ENCODE measurements around the gene RHNO1.
A peak's percentile ranks its signal among the peaks of the same experiment; 100 is the strongest.
"Not testable (repeated sequence)": the region's sequence is repeated elsewhere in the genome, so short reads cannot be mapped to it uniquely, and the experiment has no call there.

RHNO1 gene

DNA sequence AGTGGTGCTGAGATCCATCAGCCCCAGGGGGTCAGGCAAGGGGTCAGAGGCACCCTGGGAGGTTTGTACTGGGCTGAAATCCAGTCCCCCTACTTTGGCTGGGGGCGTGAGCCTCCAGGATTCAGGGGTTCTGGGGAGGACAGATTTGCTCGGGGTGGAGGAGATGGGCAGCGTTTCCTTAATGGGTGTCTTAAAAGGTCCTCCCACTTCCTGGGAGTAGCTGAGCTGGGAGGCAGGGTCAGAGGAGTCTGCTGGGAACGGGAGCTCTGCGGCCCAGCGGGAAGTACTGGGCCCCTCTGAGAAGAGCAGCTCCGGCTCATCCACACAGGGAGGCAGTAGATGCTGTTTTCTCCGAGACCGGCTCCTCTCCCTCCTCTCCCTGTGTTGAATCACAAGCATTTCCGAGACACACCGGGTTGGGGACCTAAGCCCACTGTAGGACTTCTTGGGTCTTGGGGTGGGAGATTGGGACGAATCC lies 18.0 kb upstream of the RHNO1 start:
- DNase-seq (ENCODE audit: low spot score): no peak

GRCh38 chr12:2860170-2860569 lies 16.9 kb upstream of the RHNO1 start:
- no peak for DNase-seq (ENCODE audit: low spot score)

- no peak for DNase-seq (ENCODE audit: low spot score)
Observed at GRCh38 chr12:2862876-2863275, 14.1 kb upstream of the RHNO1 start.

- DNase-seq (ENCODE audit: low spot score): not testable (repeated sequence)
Observed at GRCh38 chr12:2863402-2863801, 13.6 kb upstream of the RHNO1 start.

DNA sequence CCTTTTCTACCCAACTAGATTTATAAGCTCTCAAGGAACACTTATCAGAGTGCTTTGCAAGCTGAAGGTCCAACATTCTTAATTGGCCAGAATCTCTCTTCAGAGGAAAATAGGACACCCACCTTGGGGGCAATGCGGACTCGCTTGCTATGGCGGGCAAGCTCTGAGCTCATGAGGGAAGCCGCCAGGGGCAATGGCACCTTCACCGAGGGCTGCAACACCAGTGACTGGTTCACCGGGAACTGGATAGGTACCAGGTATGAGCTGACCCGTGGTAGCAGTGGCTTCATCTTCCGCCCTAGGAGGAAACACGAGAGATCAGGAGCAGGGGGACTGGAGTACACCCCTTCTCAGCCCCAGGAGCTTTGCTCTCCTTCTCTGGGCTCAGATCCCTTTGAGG lies 12.8 kb upstream of the RHNO1 start:
- DNase-seq (ENCODE audit: low spot score): no peak

DNA sequence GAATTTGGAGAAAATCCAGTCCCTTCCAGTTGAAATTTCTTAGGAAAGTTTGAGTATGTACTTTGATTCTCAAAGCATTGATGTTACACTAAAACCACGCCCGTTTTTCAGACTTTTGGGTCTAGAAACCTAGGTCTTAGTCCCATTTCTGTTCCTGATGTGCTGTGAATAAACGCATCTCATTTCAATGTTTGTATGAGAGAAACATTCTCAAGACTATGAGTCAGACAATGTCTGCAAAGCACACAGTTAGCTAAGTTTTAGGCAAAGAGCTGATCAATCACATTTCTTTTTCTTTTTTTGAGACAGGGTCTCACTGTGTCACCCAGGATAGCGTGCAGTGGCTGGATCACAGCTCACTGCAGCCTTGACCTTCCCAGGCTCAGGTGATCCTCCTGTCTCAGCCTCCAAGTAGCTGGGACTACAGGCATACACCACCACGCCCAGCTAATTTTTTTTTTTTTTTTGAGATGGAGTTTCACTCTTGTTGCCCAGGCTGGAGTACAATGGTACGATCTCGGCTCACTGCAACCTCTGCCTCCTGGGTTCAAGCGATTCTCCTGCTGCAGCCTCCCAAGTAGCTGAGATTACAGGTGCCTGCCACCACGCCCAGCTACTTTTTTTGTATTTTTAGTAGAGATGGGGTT lies 7.9 kb upstream of the RHNO1 start:
- DNase-seq (ENCODE audit: low spot score): not testable (repeated sequence)

- DNase-seq (ENCODE audit: low spot score): peak; percentile 39
Observed at GRCh38 chr12:2876431-2877046, 484 bp upstream of the RHNO1 start.

- DNase-seq (ENCODE audit: low spot score): peak; percentile 42
Observed at GRCh38 chr12:2877953-2878732, 1.1 kb downstream of the RHNO1 start.

DNA sequence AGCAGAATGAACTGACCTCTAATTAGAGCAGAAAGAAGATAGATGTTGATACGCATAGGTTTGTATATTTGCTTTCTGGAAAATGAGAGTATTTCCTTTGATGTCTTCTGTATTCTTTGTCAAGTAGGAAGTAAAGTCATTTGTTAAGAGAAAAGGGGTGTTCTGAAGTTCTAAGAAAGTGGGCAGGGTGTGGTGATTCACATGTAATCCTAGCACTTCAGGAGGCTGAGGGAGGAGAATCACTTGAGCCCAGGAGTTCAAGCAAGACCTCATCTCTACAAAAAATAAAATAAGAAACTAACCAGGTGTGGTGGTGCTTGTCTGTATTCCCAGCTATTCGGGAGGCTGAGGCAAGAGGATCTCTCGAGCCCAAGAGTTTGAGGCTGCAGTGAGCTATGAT lies 2.8 kb downstream of the RHNO1 start:
- peak; percentile 83 for DNase-seq (ENCODE audit: low spot score)

GRCh38 chr12:2884810-2885209 lies 7.8 kb downstream of the RHNO1 start:
- no peak for DNase-seq (ENCODE audit: low spot score)

- no peak for DNase-seq (ENCODE audit: low spot score)
Observed at GRCh38 chr12:2886768-2887450, 9.9 kb downstream of the RHNO1 start.

DNA sequence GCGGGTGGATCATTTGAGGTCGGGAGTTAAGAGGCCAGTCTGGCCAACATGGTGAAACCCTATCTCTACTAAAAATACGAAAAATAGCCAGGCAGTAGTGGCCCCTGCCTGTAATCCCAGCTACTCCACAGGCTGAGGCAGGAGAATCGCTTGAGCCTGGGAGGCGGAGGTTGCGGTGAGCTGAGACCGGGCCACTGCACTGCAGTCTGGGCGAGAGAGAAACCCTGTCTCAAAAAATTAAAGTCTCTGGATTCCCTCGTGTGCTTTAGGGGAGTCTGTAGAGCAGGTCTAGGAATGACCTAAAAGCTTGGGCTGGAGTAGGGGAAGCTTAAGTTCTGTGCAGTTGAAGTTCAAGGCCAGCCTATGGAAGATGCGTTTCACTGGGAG lies 13.0 kb downstream of the RHNO1 start:
- DNase-seq (ENCODE audit: low spot score): no peak

DNA sequence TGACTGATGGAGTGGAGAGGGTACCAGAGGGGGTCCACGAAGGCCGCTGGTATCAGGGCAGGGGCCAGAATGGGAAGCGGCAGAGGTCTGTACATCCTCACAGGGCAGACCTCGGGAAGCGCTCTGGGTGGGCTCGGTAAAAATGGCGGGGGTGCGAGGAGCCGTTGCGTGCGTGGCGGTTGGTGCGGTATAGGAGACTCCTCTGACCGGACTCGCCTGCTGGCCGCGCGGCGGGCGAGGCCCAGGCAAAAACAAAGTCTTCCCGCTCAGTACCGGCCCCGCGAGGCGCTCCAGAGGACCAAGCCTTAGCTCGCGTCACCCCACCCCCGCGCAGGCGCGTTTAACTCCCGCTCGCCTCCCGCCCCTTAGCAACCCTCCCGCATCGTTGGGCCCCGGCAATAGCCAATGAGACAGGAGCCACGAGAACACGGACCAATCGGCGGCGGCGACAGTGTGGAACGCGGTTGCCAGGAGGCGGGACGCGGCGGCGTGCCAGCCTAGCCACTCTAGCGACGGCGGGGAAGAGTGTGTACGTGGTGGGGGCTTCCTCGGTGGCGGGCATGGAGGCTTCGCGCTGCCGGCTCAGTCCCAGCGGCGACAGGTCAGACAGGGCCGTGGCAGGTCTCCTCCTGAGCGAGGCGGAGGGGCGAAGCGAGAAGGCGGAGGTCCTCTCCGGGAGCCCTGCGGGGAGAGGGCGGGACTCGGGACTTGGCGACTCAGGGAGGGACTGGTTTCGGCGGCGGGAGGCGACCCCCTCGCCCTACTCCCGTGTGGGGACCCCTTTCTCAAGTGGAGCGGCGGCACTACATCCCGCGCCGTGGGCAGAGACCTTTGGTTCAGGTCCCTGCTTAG lies 13.6 kb downstream of the RHNO1 start, which contains the start of gene TULP3:
TSS of gene TULP3 (plus strand) at position 504 of the 852 bp plus-strand sequence. CDS start at position 561, 57 bp downstream.
- DNase-seq (ENCODE audit: low spot score): peak; percentile 98

DNA sequence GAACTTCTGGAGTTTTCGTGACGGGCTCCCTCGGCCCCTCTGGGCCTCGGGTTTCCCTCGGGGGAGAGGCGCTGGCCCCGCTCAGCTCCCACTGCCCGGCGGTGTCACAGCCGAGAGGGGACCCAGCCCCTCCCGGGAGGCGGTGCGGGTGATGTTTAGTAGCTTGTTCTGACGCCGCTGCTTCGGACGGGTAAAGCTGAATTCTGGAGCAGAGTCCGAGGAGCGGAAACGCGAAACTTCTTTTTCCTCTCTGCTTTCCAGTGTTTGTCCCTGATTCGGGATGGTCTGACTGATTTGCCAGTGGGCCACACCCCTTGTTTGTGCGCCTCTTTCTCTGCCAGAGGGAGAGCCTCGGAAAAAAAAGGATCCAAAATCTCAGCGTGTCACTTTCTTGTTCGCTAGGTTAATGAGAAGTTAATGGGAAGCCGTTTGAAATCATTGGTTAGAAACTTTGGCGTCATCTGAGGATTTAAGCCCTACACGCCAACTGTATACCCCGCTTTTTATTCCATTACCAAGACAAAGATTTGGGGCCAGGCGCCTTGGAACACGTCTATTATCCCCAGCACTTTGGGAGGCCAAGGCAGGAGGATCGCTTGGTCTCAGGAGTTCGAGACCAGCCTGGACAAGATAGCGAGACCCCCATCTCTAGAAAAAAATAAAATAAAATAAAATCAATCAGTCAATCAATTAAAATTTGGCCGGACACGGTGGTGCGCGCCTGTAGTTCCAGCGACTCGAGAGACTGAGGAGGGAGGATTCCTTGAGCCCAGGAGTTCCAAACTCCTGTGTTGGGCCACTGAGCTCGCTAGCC lies 14.4 kb downstream of the RHNO1 start:
- no peak for DNase-seq (ENCODE audit: low spot score)

DNA sequence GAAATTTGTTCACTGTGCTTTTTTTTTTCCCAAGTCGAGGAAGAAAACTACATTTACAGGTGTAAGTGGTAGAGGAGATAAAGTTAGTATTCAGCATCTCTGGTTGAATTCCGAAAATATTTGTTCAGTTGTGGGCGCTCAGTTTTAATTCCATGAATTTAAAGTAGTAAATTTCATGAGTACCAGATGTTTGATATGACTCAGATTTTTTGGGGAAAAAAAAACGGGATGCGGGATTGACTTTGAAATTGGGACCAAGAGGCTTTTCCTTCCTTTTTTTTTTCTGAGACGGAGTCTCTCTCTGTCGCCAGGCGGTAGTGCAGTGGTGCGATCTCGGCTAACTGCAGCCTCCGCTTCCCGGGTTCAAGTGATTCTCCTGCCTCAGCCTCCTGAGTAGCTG lies 15.2 kb downstream of the RHNO1 start:
- DNase-seq (ENCODE audit: low spot score): no peak

GRCh38 chr12:2893007-2893406 lies 16.0 kb downstream of the RHNO1 start:
- no peak for DNase-seq (ENCODE audit: low spot score)

- DNase-seq (ENCODE audit: low spot score): no peak
Observed at GRCh38 chr12:2895051-2895451, 18.0 kb downstream of the RHNO1 start.

GRCh38 chr12:2895511-2895910 lies 18.5 kb downstream of the RHNO1 start:
- no peak for DNase-seq (ENCODE audit: low spot score)

DNA sequence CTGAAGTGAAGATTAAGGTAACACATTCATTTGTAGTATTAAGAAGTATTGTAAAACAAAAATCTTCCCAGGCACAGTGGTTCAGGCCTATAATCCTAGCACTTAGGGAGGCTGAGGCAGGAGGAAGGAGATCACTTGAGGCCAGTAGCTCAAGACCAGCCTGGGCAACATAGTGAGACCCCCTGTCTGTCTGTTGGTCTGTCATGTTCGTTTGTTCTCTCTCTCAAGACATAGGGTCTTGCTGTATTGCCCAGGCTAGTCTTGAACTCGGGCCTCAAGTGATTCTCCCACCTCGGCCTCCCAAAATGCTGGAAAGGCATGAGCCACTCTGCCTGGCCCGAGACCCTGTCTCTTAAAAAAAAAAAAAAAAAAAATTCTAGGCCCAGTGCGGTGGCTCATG lies 20.4 kb downstream of the RHNO1 start:
- DNase-seq (ENCODE audit: low spot score): no peak

GRCh38 chr12:2900642-2901041 lies 23.6 kb downstream of the RHNO1 start:
- no peak for DNase-seq (ENCODE audit: low spot score)
